Testis (tissue), 3 donors: ENCODE results near the gene AMOTL1. TPM values are rescaled to one million over a fixed set of nuclear protein-coding genes. Genes with fewer than 3 reads are reported as not detected.

ENCODE experiments used
- DNase-seq: peaks from one replicate; pipeline ENCODE4 v3.0.0-alpha.2; 2019
- H3K27ac ChIP-seq, 2 donors: fragments of 200-600 bp; sonication (generic); one replicate each; pipeline ENCODE4 v1.5.1; 2019
- H3K27me3 ChIP-seq: fragments of 200-600 bp; sonication (generic); one replicate; pipeline ENCODE4 v1.5.1; 2019
- H3K36me3 ChIP-seq: fragments of 200-600 bp; sonication (generic); one replicate; pipeline ENCODE4 v1.5.1; 2017; ENCODE audit warnings: low read depth; ENCODE audit errors: missing control alignments
- H3K4me1 ChIP-seq: fragments of 200-600 bp; sonication (generic); one replicate; pipeline ENCODE4 v1.5.1; 2019
- H3K4me3 ChIP-seq, 2 donors: fragments of 200-600 bp; sonication (generic); one replicate each; pipeline ENCODE4 v1.5.1; 2017 to 2019
- H3K9me3 ChIP-seq: fragments of 200-600 bp; sonication (generic); one replicate; pipeline ENCODE4 v1.5.1; 2017
- CTCF ChIP-seq, 3 experiments: fragments of 450-650 bp in 2 of 3; fragments of 200-600 bp in 1 of 3; sonication (generic) in 1 of 3; IDR thresholded peaks; one replicate each; pipeline ENCODE4 v1.5.1; 2016 to 2019; ENCODE audit warnings: antibody characterized with exemption in 3 of 3, mild to moderate bottlenecking in 2 of 3, moderate library complexity in 1 of 3
- POLR2A ChIP-seq: fragments of 450-650 bp; IDR thresholded peaks from one replicate; pipeline ENCODE4 v1.6.1; 2017; ENCODE audit warnings: antibody characterized with exemption, mild to moderate bottlenecking, moderate library complexity
- WGBS, 2 donors: methylation state at CpG; one replicate each; pipeline ENCODE4 v1.1.5; 2018; 5-methylcytosine and 5-hydroxymethylcytosine counted together
- intact Hi-C: fragments of 100-400 bp; cut with DNase I; formaldehyde crosslinking; loops from one replicate; pipeline ENCODE4 v1.15.1; 2023; ENCODE audit warnings: low total_unique reads
- polyA plus RNA-seq: library from polyadenylated mRNA; stranded (reverse); fragments of 350-450 nt; fragmentation: Illumina TruSeq; extraction: RNeasy Lipid Tissue Mini Kit (QIAGEN cat#74804); gene quantifications from one replicate; pipeline ENCODE4 v1.2.3, GENCODE V29; 2014; ENCODE audit warnings: low read depth, low replicate concordance; ENCODE audit not compliant: insufficient read depth
- total RNA-seq, 2 donors: library from RNA; depleted of rRNA; stranded (reverse); fragments of >200 nt; gene quantifications; one replicate each; pipeline ENCODE4 v1.2.3, GENCODE V29; 2016

Gene AMOTL1
- total and polyA plus RNA-seq, 3 donors from 2014 or later: 17.1 to 25.4 (median 18.7) TPM

GRCh38 chr11:94731880-94732601, 36.1 kb upstream of the AMOTL1 start:
- WGBS, 2 donors: 77 to 79% methylated on average over 3 of the region's 3 CpGs
- Histone ChIP-seq H3K36me3 (no peaks in the 10 kb centered on the region), H3K4me3 (no peak overlapping the region), H3K27ac (no peak overlapping the region), H3K4me1 (no peaks in the 10 kb centered on the region), H3K9me3 (no peaks in the 10 kb centered on the region), H3K27me3 (no peaks in the 10 kb centered on the region)
- DNase-seq: no peak
- TF ChIP-seq CTCF (IDR thresholded peaks at IDR 0.05) (no peak), POLR2A (no peak)
- intact Hi-C loops: no loop called here

- no peaks in the 10 kb centered on the region for H3K4me1 ChIP-seq
- no peak for DNase-seq
- no peak overlapping the region for H3K27ac ChIP-seq
- H3K36me3 ChIP-seq: no peaks in the 10 kb centered on the region
- no peaks in the 10 kb centered on the region for H3K9me3 ChIP-seq
- TF ChIP-seq POLR2A (no peak), CTCF (IDR thresholded peaks at IDR 0.05) (no peak)
- no peak overlapping the region for H3K4me3 ChIP-seq
- WGBS, 2 donors: 76 to 84% methylated on average over 7 of the region's 7 CpGs
- intact Hi-C loops: no loop called here
- no peaks in the 10 kb centered on the region for H3K27me3 ChIP-seq
These were observed 35.4 kb upstream of the AMOTL1 start for GRCh38 chr11:94732617-94733281.

DNA sequence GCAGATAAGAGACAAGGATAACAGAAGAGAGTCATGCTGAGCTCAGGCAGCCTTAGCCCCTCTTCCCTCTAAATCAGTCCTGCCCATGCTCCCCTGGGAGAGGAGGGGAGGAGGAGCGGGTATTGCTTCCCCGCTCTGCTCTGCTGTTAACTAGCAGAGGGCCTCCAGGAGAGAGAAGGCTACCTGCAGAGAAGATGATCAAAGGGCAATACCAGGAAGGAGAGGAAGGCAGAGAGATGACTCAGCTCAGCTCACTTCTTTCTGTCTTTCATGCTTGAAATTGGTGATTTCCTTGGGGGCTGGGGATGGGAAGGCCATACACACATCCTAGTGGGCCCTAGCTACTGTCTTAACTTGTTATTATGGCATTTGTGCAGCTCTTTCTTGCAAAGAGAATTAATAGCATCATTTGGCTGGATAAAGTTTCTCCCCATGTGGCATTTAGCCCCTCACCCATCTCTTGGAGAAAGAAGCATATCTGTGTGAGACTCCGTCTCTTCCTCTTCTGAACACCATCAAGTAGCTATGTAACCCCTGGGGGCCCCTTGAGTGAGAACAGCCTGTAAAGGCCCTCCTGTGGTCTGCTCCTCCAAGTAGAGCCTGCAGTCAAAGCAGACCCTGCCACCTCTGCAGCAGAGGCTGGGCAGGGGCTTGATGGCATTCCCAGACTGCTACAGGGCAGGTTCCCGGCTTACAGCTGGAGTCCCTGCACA, 33.4 kb upstream of the AMOTL1 start:
- 88 to 96% methylated on average over 3 to 4 of the region's 4 CpGs for WGBS, 2 donors
- intact Hi-C loops: no loop called here
- TF ChIP-seq POLR2A (no peak), CTCF (IDR thresholded peaks at IDR 0.05) (no peak)

DNA sequence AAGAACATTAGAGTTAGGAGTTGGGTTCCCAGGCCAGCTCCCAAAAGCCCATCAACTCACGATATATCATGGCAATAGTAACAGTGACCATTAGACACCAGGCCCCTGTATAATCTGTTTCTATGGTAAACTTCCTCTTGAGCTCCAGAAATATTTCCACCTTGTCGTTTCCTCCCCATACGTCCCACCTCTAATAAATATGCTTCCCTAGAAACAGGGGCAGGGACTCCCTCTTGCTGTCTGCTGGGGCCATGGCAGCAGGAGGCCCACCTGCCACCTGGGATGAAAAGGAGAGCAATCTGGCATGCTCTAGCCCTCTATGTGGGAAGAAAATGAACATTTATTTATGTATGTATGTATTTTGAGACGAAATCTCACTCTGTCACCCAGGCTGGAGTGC, 32.2 kb upstream of the AMOTL1 start:
- intact Hi-C loops: no loop called here
- TF ChIP-seq POLR2A: no peak
- TF ChIP-seq CTCF (IDR thresholded peaks at IDR 0.05): no peak
- DNase-seq: no peak

More for the DNA sequence above, 33.4 kb upstream of the AMOTL1 start:
- no peaks in the 10 kb centered on the region for H3K27me3 ChIP-seq
- H3K27ac ChIP-seq: no peak overlapping the region
- H3K36me3 ChIP-seq: no peaks in the 10 kb centered on the region
- H3K9me3 ChIP-seq: no peaks in the 10 kb centered on the region
- H3K4me1 ChIP-seq: no peaks in the 10 kb centered on the region
- DNase-seq: no peak
- no peak overlapping the region for H3K4me3 ChIP-seq

More for the DNA sequence above, 32.2 kb upstream of the AMOTL1 start:
- H3K4me3 ChIP-seq: no peak overlapping the region
- H3K27me3 ChIP-seq: no peaks in the 10 kb centered on the region
- H3K36me3 ChIP-seq: no peaks in the 10 kb centered on the region
- H3K4me1 ChIP-seq: no peaks in the 10 kb centered on the region
- H3K9me3 ChIP-seq: no peaks in the 10 kb centered on the region
- H3K27ac ChIP-seq: no peak overlapping the region
- 69 to 79% methylated on average over 4 of the region's 4 CpGs for WGBS, 2 donors
